Right lobe of liver (tissue), 4 donors: ENCODE data around the gene NCAPD2.

Experiments used
- POLR2A ChIP-seq: fragments of 450-650 bp; IDR thresholded peaks from one replicate; pipeline ENCODE4 v1.6.1; 2017; ENCODE audit warnings: antibody characterized with exemption, mild to moderate bottlenecking
- TF ChIP-seq, protein P1 (sequence below), 4 donors: fragments of 200-600 bp in 3 of 4; fragments of 450-650 bp in 1 of 4; IDR thresholded peaks; one replicate each; pipeline versions ENCODE4 v1.5.1 to v1.8.0; 2016 to 2022; ENCODE audit warnings: antibody characterized with exemption in 4 of 4, mild to moderate bottlenecking in 2 of 4
- donor health status: DM: no; HTN: no; CAD: no.
- donor health status: DM: no; HTN: no; CAD: no.
- donor health status: DM: no; HTN: yes; CAD: no.

DNA sequence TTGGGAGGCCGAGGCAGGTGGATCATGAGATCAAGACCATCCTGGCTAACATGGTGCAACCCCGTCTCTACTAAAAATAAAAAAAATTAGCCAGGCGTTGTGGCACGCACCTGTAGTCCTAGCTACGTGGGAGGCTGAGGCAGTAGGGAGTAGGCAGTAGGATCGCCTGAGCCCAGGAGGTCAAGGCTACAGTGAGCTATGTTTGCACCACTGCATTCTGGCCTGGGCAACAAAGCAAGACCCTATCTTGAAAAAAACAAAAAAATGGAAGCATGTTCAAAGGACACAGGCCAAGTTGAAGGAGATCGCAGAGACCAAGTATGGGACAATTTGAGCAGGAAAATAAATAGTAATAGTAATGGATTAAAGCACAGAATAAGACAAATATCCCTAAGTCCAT, 14.2 kb downstream of the NCAPD2 start:
- TF ChIP-seq, protein P1, sequence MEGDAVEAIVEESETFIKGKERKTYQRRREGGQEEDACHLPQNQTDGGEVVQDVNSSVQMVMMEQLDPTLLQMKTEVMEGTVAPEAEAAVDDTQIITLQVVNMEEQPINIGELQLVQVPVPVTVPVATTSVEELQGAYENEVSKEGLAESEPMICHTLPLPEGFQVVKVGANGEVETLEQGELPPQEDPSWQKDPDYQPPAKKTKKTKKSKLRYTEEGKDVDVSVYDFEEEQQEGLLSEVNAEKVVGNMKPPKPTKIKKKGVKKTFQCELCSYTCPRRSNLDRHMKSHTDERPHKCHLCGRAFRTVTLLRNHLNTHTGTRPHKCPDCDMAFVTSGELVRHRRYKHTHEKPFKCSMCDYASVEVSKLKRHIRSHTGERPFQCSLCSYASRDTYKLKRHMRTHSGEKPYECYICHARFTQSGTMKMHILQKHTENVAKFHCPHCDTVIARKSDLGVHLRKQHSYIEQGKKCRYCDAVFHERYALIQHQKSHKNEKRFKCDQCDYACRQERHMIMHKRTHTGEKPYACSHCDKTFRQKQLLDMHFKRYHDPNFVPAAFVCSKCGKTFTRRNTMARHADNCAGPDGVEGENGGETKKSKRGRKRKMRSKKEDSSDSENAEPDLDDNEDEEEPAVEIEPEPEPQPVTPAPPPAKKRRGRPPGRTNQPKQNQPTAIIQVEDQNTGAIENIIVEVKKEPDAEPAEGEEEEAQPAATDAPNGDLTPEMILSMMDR (IDR thresholded peaks at IDR 0.05) = no peak
- TF ChIP-seq POLR2A = no peak
